ENCODE data around the gene EEFSEC.

- TF ChIP-seq CTCF (IDR thresholded peaks at IDR 0.05) (no peak), POLR2A (IDR thresholded peaks at IDR 0.05) (no peak), POLR2AphosphoS5 (IDR thresholded peaks at IDR 0.05; ENCODE audit: insufficient read depth in 1 of 2, low read depth in 1 of 2) (no peak)
Measured at GRCh38 chr3:128346562-128346961, 193.3 kb downstream of the EEFSEC start.
